Heart right ventricle (tissue), 16 donors: ENCODE measurements around the gene SPHK2. TPM values are rescaled to one million over a fixed set of nuclear protein-coding genes. Genes with fewer than 3 reads are reported as not detected.

Experiments
- ATAC-seq, 8 donors: fragments of 200-7000 bp; cut with Tn5 transposase; one replicate each; pipeline ENCODE4 v1.9.1; 2020; ENCODE audit warnings: mild to moderate bottlenecking in 8 of 8, moderate library complexity in 8 of 8, moderate number of reproducible peaks in 1 of 8
- DNase-seq, 2 donors: peaks; one replicate each; pipeline ENCODE4 v3.0.0-alpha.2; 2020
- H3K27ac ChIP-seq, 10 donors: fragments of 200-600 bp; sonication (generic) in 2 of 10; one replicate each; pipeline versions ENCODE4 v1.5.0 to v1.8.0; 2020 to 2022; ENCODE audit warnings: mild to moderate bottlenecking in 3 of 10
- H3K27me3 ChIP-seq, 7 donors: fragments of 200-600 bp; one replicate each; pipeline ENCODE4 v1.8.0; 2021 to 2022; ENCODE audit warnings: mild to moderate bottlenecking in 2 of 7
- H3K36me3 ChIP-seq, 9 donors: fragments of 200-600 bp; sonication (generic) in 1 of 9; one replicate each; pipeline versions ENCODE4 v1.5.0 to v1.8.0; 2020 to 2022; ENCODE audit warnings: mild to moderate bottlenecking in 2 of 9
- H3K4me1 ChIP-seq, 9 donors: fragments of 200-600 bp; sonication (generic) in 1 of 9; one replicate each; pipeline versions ENCODE4 v1.5.0 to v1.8.0; 2020 to 2022; ENCODE audit warnings: mild to moderate bottlenecking in 4 of 9
- H3K4me3 ChIP-seq, 10 donors: fragments of 200-600 bp; sonication (generic) in 2 of 10; one replicate each; pipeline versions ENCODE4 v1.5.0 to v1.8.0; 2020 to 2022; ENCODE audit warnings: mild to moderate bottlenecking in 7 of 10, moderate library complexity in 2 of 10
- H3K9me3 ChIP-seq, 11 donors: fragments of 200-600 bp in 10 of 11; sonication (generic) in 2 of 11; one replicate each; pipeline versions ENCODE4 v1.5.0 to v1.8.0; 2013 to 2022; ENCODE audit warnings: mild to moderate bottlenecking in 2 of 11, control low read depth in 1 of 11, moderate library complexity in 1 of 11
- WGBS, 2 donors: extraction: QIAGEN DNeasy Blood & Tissue Kit; methylation state at CpG; one replicate each; pipeline ENCODE4 v1.1.7; 2013; ENCODE audit warnings: inconsistent platforms in 1 of 2; 5-methylcytosine and 5-hydroxymethylcytosine counted together
- intact Hi-C, 10 donors: fragments of 100-400 bp; cut with DNase I; formaldehyde crosslinking; loops; one replicate each; pipeline versions ENCODE4 v1.11.1 to v1.14.2; 2022
- polyA plus RNA-seq, 2 donors: library from polyadenylated mRNA; stranded (reverse); fragments of 200-250 nt; gene quantifications; one replicate each; pipeline ENCODE4 v1.2.3, GENCODE V29; 2013
- total RNA-seq, 10 donors: library from RNA; stranded (reverse); fragmentation: NEBNext Ultra II Directional in 3 of 10; extraction: Animal tissue kit (Norgen Biotek cat#: 25700) in 3 of 10; gene quantifications; one replicate each; pipeline versions ENCODE4 v1.2.1 to v1.2.4, GENCODE V29; 2021 to 2023
- TF ChIP-seq, protein P1 (sequence below), 9 donors: fragments of 200-600 bp; sonication (generic) in 2 of 9; IDR thresholded peaks; one replicate each; pipeline versions ENCODE4 v1.5.0 to v1.8.0; 2021 to 2022; ENCODE audit warnings: antibody characterized with exemption in 9 of 9, mild to moderate bottlenecking in 5 of 9, moderate library complexity in 1 of 9
- donor health status: Arrhythmogenic right ventricular cardiomyopathy.
- donor health status: ischemic (EF 13 %, LVEDD 7.1; RV severe dilation, severe dysfunction).
- donor health status: healthy with polysubstance abuse.
- donor health status: DM: no; HTN: yes; CAD: no.
- donor health status: DM: no; HTN: no; CAD: no.
- donor health status: ischemic (EF 25% LVEDD 6.9; RV normal size, moderate dysfunction).
- donor health status: ischemic (EF 25% LVEDD 5.7; RV mildly dilated, moderate dysfunction).
- donor health status: healthy.
- donor health status: DM: yes; HTN: yes; CAD: no.
- donor health status: Ischemic cardiomyopathy.
- donor health status: ischemic (EF 35%, LVEDD 5.7; RV mildly dilated, moderate dysfunction).
- donor health status: nonischemic (EF 11% LVEDD 7.7; RV severe dilation, severe dysfunction).
- donor health status: DM: yes; HTN: yes; CAD: no.
- donor health status: PGD.
- donor health status: ischemic (EF 29% LVEDD 5.4; RV normal size, mild dysfunction).
- donor health status: nonischemic (EF 23%, LVEDD 6.1; RV moderate dilation, normal function).

The SPHK2 gene
- total and polyA plus RNA-seq, 12 donors, result 5.7 to 15.9 (median 8.2) TPM

DNA sequence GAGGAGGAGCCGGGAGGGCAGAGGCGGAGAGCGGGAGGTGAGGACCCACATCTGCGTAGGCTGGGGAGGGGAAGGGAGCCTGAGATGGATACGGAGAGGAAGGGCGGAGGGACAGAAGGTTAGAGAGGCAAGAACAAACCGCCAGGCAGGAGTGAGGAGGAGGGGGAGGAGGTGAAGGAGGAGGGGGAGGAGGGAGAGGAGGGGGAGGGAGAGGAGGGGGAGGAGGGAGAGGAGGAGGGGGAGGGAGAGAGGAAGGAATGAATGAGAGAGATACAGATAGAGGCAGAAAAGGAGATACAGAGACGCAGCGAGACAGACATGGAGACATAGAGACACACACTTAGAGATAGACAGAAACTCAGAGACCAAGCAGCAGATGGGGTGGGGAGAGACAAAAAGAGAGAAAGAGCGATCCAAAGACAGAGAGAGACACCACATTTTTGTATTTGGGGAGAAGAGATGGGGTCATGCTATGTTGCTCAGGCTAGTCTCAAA, 27.5 kb downstream of the SPHK2 start:
- Histone ChIP-seq H3K4me3 (peak overlapping the region; percentile 33 to 65 (median 58)), H3K27me3 (no peaks in the 10 kb centered on the region), H3K27ac (peak overlapping the region in 8 of 10 donors; percentile 72 to 88 (median 80)), H3K36me3 (no peaks in the 10 kb centered on the region), H3K4me1 (peaks cover 0 to 26% (median 16%) of the 10 kb centered on the region in 9 donors), H3K9me3 (peaks cover 0 to 4% (median 0%) of the 10 kb centered on the region in 11 donors)
- no peak for ATAC-seq
- TF ChIP-seq, protein P1, sequence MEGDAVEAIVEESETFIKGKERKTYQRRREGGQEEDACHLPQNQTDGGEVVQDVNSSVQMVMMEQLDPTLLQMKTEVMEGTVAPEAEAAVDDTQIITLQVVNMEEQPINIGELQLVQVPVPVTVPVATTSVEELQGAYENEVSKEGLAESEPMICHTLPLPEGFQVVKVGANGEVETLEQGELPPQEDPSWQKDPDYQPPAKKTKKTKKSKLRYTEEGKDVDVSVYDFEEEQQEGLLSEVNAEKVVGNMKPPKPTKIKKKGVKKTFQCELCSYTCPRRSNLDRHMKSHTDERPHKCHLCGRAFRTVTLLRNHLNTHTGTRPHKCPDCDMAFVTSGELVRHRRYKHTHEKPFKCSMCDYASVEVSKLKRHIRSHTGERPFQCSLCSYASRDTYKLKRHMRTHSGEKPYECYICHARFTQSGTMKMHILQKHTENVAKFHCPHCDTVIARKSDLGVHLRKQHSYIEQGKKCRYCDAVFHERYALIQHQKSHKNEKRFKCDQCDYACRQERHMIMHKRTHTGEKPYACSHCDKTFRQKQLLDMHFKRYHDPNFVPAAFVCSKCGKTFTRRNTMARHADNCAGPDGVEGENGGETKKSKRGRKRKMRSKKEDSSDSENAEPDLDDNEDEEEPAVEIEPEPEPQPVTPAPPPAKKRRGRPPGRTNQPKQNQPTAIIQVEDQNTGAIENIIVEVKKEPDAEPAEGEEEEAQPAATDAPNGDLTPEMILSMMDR (IDR thresholded peaks at IDR 0.05), result no peak
- 13 to 35% methylated on average over 3 to 8 of the region's 10 CpGs for WGBS, 2 donors
- intact Hi-C loops, result loop anchor here in 8 of 10 donors (2.0 to 10.0 kb wide), 11 partner anchors 28 to 318 kb away; partner anchors contain the start of genes HSD17B14 (in 5 of the 8), FTL (in 2 of the 8), BAX (in 1 of the 8) and RASIP1 (in 1 of the 8)
- no peak for DNase-seq

DNA sequence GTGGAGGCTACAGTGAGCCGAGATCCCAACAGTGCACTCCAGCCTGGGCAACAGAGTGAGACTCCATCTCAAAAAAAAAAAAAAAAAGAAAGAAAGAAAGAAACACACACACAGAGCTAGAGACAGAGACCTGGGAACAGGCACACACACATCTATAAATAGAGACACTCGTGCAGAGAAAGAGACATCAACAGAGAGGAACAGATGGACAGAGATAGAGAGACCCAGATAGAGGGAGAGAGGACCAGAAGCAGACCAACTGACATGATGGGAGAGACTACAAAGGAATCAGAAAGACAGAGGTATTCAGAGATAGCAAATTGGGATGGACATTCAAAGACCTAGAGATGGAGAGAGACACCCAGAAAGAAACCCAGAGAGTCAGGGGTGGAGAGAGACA, 28.8 kb downstream of the SPHK2 start:
- H3K4me1 ChIP-seq, result peaks cover 0 to 30% (median 16%) of the 10 kb centered on the region in 9 donors
- no peak overlapping the region for H3K4me3 ChIP-seq
- peaks cover 0 to 4% (median 0%) of the 10 kb centered on the region in 11 donors for H3K9me3 ChIP-seq
- no peak overlapping the region for H3K27ac ChIP-seq
- intact Hi-C loops, result loop anchor here in 8 of 10 donors (5.0 to 10.0 kb wide), 10 partner anchors 87 to 317 kb away; partner anchors contain the start of genes HSD17B14 (in 5 of the 8), FTL (in 2 of the 8), BAX (in 1 of the 8) and RASIP1 (in 1 of the 8)
- DNase-seq, result no peak
- no peak for ATAC-seq
- H3K27me3 ChIP-seq, result no peaks in the 10 kb centered on the region
- 53 to 67% methylated on average over 2 of the region's 2 CpGs for WGBS, 2 donors
- TF ChIP-seq, protein P1 (IDR thresholded peaks at IDR 0.05), result no peak
- no peaks in the 10 kb centered on the region for H3K36me3 ChIP-seq

DNA sequence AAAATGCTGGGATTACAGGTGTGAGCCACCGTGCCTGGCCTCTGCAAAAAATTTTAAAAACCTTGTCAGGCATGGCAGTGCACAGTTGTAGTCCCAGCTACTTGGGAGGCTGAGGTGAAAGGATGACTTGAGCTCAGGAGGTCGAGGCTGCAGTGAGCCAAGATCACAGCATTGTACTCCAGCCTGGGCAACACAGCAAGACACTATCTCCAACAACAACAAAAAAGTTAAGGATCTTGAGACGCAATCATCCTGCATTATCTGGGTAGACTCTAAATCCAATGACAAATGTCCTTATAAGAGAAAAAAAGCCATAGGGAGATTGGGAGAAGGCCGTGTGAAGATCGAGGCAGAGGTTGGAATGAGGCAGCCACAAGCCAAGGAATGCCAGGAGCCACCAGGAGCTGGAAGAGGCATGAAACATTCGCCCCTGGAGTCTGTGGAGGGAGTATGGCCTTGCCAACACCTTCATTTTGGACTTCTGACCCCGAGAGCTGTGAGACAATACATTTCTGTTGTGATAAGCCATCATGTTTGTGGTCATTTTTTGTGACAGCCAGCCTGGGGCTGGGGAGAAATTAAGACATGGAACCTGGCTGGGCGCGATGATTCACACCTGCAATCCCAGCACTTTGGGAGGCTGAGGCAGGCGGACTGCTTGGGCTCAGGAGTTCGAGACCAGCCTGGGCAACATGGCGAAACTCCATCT, 31.8 kb downstream of the SPHK2 start:
- TF ChIP-seq, protein P1 (IDR thresholded peaks at IDR 0.05), result no peak
- no peak for DNase-seq
- Histone ChIP-seq H3K9me3 (peaks cover 0 to 4% (median 0%) of the 10 kb centered on the region in 11 donors), H3K36me3 (no peaks in the 10 kb centered on the region), H3K27ac (no peak overlapping the region), H3K27me3 (no peaks in the 10 kb centered on the region), H3K4me1 (peaks cover 0 to 15% (median 0%) of the 10 kb centered on the region in 9 donors), H3K4me3 (no peak overlapping the region)
- no peak for ATAC-seq
- 91 to 93% methylated on average over 12 of the region's 12 CpGs for WGBS, 2 donors
- intact Hi-C loops, result no loop called here

DNA sequence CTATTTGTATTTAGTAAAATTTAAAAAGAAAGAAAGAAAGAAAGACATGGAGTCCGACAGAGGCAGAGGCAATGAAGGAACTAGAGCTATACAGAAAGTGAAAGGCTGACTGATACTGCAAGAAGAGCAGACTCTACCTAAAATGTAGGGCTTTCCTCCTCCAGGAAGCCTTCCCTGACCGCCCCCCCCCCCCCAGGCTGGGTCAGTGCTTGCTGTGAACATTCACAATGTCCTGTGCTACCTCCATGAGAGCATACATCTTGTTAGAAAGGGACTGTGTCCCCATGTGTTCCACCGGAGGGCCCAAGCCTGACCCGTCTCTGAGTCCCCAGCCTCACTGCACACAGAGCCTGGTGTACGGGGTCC, 32.4 kb downstream of the SPHK2 start:
- DNase-seq (no peak), ATAC-seq (no peak)
- H3K27me3 ChIP-seq, result no peaks in the 10 kb centered on the region
- intact Hi-C loops, result no loop called here
- no peaks in the 10 kb centered on the region for H3K36me3 ChIP-seq
- H3K4me1 ChIP-seq, result peaks cover 0 to 12% (median 0%) of the 10 kb centered on the region in 9 donors
- no peak overlapping the region for H3K4me3 ChIP-seq
- no peak overlapping the region for H3K27ac ChIP-seq
- H3K9me3 ChIP-seq, result peaks cover 0 to 4% (median 0%) of the 10 kb centered on the region in 11 donors
- TF ChIP-seq, protein P1 (IDR thresholded peaks at IDR 0.05), result no peak
- WGBS, 2 donors, result 74 to 90% methylated on average over 5 of the region's 5 CpGs
